BLaER1 (cell line): ENCODE data around the gene LRP3.
A peak's percentile ranks its signal among the peaks of the same experiment; 100 is the strongest.
"Not testable (repeated sequence)": the region's sequence is repeated elsewhere in the genome, so short reads cannot be mapped to it uniquely, and the experiment has no call there.

ENCODE experiments used
- H3K27ac ChIP-seq: shearing (Covaris generic); formaldehyde crosslinking; 2 replicates; pipeline ENCODE4 v1.8.1; 2022
- H3K27me3 ChIP-seq: shearing (Covaris generic); formaldehyde crosslinking; 2 replicates; pipeline ENCODE4 v1.8.1; 2022
- H3K36me3 ChIP-seq: shearing (Covaris generic); formaldehyde crosslinking; 2 replicates; pipeline ENCODE4 v1.8.1; 2022
- H3K4me1 ChIP-seq: shearing (Covaris generic); formaldehyde crosslinking; 2 replicates; pipeline ENCODE4 v1.8.1; 2022
- H3K4me2 ChIP-seq: shearing (Covaris generic); formaldehyde crosslinking; 2 replicates; pipeline ENCODE4 v1.8.1; 2022
- H3K4me3 ChIP-seq: shearing (Covaris generic); formaldehyde crosslinking; 2 replicates; pipeline ENCODE4 v1.8.1; 2022
- H3K9ac ChIP-seq: shearing (Covaris generic); formaldehyde crosslinking; 2 replicates; pipeline ENCODE4 v1.8.1; 2022
- H3K9me3 ChIP-seq: shearing (Covaris generic); formaldehyde crosslinking; 2 replicates; pipeline ENCODE4 v1.8.1; 2022
- H4K20me1 ChIP-seq: shearing (Covaris generic); formaldehyde crosslinking; 2 replicates; pipeline ENCODE4 v1.8.1; 2022
- Cebpa-rat ChIP-seq: shearing (Covaris generic); IDR thresholded peaks from 2 replicates; pipeline ENCODE4 v1.8.1; 2022

LRP3 gene, protein sequence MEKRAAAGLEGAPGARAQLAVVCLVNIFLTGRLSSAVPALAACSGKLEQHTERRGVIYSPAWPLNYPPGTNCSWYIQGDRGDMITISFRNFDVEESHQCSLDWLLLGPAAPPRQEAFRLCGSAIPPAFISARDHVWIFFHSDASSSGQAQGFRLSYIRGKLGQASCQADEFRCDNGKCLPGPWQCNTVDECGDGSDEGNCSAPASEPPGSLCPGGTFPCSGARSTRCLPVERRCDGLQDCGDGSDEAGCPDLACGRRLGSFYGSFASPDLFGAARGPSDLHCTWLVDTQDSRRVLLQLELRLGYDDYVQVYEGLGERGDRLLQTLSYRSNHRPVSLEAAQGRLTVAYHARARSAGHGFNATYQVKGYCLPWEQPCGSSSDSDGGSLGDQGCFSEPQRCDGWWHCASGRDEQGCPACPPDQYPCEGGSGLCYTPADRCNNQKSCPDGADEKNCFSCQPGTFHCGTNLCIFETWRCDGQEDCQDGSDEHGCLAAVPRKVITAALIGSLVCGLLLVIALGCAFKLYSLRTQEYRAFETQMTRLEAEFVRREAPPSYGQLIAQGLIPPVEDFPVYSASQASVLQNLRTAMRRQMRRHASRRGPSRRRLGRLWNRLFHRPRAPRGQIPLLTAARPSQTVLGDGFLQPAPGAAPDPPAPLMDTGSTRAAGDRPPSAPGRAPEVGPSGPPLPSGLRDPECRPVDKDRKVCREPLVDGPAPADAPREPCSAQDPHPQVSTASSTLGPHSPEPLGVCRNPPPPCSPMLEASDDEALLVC

DNA sequence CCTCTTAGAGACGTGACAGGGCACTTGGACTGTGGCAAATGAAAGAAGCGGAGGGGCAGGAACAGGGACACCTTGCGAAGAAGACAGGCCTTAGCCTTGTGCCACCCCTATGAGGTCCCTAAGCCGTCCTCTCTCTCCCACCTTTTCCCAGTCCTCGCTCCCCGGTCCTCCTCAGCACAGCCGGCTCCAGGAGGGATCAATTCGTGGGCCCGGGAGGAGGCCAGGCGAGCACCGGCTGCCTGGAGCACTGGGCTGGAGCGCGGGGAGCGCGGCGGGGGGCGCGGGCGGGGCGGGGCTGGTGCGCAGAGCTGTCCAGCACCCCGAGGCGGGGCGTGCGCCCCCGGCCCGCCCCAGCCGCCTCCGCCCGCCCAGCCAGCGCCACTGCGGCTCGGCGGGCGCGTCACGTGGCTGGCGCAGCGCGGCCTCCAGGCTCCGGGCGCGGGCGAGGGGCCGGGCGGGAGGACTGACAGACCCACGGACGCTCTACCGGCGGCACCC, at the start of gene LRP3:
TSS of gene LRP3 (plus strand) at position 466 of the 498 bp plus-strand sequence. CDS start 456 bp downstream, outside the sequence.
- no peaks in the 10 kb centered on the region for H3K9me3 ChIP-seq
- H3K27me3 ChIP-seq = no peaks in the 10 kb centered on the region
- H3K36me3 ChIP-seq = peaks cover 27% of the 10 kb centered on the region
- peaks cover 37% of the 10 kb centered on the region for H4K20me1 ChIP-seq
- peak within 1 kb of the TSS; percentile 82 for H3K27ac ChIP-seq
- H3K4me1 ChIP-seq = peaks cover 30% of the 10 kb centered on the region
- peak within 1 kb of the TSS; percentile 92 for H3K4me2 ChIP-seq
- peak within 1 kb of the TSS; percentile 93 for H3K9ac ChIP-seq
- peak within 1 kb of the TSS; percentile 83 for H3K4me3 ChIP-seq
- TF ChIP-seq Cebpa-rat = no peak

- Histone ChIP-seq H3K4me1 (peaks cover 41% of the 10 kb centered on the region), H3K9ac (no peak overlapping the region), H3K27ac (no peak overlapping the region), H4K20me1 (no peaks in the 10 kb centered on the region), H3K36me3 (no peaks in the 10 kb centered on the region), H3K4me3 (no peak overlapping the region), H3K27me3 (no peaks in the 10 kb centered on the region), H3K4me2 (peak overlapping the region; percentile 55), H3K9me3 (no peaks in the 10 kb centered on the region; the same call in 1 of the 2 replicates)
- TF ChIP-seq Cebpa-rat = no peak
Measured at GRCh38 chr19:33146209-33146608, 47.9 kb upstream of the LRP3 start.

- H3K27ac ChIP-seq = no peak overlapping the region
- H3K4me3 ChIP-seq = no peak overlapping the region
- H3K4me2 ChIP-seq = no peak overlapping the region
- no peak for TF ChIP-seq Cebpa-rat
- H3K27me3 ChIP-seq = no peaks in the 10 kb centered on the region
- no peaks in the 10 kb centered on the region for H4K20me1 ChIP-seq
- H3K9me3 ChIP-seq = no peaks in the 10 kb centered on the region; the same call in 1 of the 2 replicates
- no peaks in the 10 kb centered on the region for H3K36me3 ChIP-seq
- peaks cover 41% of the 10 kb centered on the region for H3K4me1 ChIP-seq
- H3K9ac ChIP-seq = no peak overlapping the region
Measured at GRCh38 chr19:33147538-33147937, 46.6 kb upstream of the LRP3 start.

DNA sequence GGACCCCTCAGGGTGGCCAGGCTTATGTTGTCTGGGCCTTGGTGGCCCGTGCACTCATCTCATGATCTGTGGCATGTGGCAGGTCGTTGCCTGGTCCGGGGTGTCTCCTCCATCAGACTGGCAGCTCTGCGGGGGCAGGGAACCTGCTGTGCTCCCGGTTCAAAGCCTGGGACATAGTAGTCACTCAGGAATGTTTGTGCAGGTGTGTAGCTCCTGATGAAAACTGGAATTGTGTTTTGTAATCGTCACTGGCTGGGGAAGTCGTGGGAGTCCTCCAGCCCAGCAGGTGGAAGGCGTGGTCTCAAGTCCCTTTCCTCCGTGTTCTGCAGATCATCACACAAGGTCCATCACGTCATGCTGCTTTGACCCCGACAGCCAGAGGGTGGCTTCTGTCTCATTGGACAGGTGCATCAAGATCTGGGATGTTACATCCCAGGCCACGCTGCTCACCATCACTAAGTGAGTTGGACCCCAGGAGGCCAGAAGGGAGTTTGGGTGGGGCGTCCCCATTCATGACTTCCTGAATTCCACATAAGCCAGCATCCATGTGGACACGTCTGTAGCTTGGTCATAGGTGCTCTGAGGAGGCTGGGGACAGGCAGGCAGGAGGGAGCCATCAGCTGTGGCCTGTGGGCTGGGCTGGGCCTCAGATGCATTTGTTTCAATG, 43.1 kb upstream of the LRP3 start:
- Histone ChIP-seq H4K20me1 (no peaks in the 10 kb centered on the region), H3K4me2 (no peak overlapping the region), H3K4me1 (peaks cover 27% of the 10 kb centered on the region), H3K27ac (no peak overlapping the region), H3K27me3 (no peaks in the 10 kb centered on the region), H3K9me3 (no peaks in the 10 kb centered on the region; the same call in 1 of the 2 replicates), H3K4me3 (no peak overlapping the region), H3K36me3 (no peaks in the 10 kb centered on the region), H3K9ac (no peak overlapping the region)
- no peak for TF ChIP-seq Cebpa-rat

DNA sequence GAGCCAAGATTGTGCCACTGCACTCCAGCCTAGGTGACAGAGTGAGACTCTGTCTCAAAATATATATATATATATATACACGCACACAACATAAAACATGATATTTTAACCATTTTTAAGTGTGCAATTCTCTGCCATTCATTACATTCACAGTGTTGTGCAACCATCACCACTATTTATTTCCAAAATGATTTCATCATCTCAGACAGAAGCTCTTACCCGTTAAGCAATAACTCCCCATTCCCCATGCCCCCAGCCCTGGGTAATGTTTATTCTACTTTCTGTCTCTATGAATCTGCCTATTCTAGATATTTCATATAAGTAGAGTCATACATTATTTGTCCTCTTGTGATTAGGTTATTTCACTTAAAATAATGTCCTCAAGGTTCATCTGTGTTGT, 42.0 kb upstream of the LRP3 start:
- Histone ChIP-seq H3K4me2 (no peak overlapping the region), H3K27me3 (no peaks in the 10 kb centered on the region), H3K9me3 (no peaks in the 10 kb centered on the region), H3K4me1 (peaks cover 15% of the 10 kb centered on the region), H4K20me1 (no peaks in the 10 kb centered on the region), H3K9ac (no peak overlapping the region), H3K4me3 (no peak overlapping the region), H3K27ac (no peak overlapping the region), H3K36me3 (no peaks in the 10 kb centered on the region)
- no peak for TF ChIP-seq Cebpa-rat

DNA sequence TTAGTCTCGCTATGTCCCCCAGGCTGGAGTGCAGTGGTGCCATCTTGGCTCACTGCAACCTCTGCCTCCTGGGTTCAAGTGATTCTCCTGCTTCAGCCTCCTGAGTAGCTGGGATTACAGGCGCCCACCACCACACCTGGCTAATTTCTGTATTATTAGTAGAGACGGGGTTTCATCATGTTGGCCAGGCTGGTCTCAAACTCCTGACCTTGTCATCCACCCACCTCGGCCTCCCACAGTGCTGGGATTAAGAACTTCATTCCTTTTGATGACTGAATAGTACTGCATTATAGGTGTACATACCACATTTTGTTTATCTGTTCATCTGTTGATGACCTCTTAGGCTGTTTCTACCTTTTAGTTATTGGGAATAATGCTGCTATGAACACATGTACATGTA, 41.5 kb upstream of the LRP3 start:
- not testable (repeated sequence) for H3K9me3 ChIP-seq, H3K27ac ChIP-seq, H4K20me1 ChIP-seq, H3K9ac ChIP-seq, H3K4me2 ChIP-seq, H3K4me3 ChIP-seq, H3K36me3 ChIP-seq, H3K27me3 ChIP-seq
- H3K4me1 ChIP-seq = peaks cover 11% of the 10 kb centered on the region

DNA sequence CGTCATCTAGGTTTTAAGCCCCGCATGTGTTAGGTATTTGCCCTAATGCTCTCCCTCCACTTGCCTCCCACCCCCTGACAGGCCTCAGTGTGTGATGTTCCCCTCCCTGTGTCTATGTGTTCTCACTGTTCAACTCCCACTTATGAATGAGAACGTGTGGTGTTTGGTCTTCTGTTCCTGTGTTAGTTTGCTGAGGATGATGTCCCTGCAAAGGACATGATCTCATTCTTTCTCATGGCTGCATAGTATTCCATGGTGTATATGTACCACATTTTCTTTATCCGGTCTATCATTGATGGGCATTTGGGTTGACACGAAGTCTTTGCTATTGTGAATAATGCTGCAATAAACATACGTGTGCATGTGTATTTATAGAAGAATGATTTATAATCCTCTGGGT, 39.8 kb upstream of the LRP3 start:
- H4K20me1 ChIP-seq, H3K9ac ChIP-seq, H3K4me2 ChIP-seq, H3K27me3 ChIP-seq, H3K4me3 ChIP-seq, H3K27ac ChIP-seq, H3K9me3 ChIP-seq, H3K36me3 ChIP-seq: not testable (repeated sequence)
- H3K4me1 ChIP-seq = peaks cover 22% of the 10 kb centered on the region

DNA sequence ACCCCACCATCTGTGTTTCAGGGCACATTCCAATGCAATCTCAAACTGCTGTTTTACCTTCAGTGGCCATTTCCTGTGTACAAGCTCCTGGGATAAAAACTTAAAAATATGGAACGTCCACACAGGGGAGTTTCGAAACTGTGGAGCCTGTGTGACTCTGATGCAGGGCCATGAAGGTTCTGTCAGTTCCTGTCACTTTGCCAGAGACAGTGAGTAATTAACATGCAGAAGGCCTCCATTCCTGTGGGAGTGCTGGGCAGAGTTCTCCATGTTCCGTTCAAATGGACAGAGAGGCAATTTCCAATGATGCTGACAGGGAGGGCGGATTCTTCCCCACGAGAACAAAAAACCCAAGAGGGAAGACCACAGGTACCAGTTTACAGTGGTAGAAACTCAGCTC, 37.8 kb upstream of the LRP3 start:
- Histone ChIP-seq H3K36me3 (no peaks in the 10 kb centered on the region), H3K4me2 (no peak overlapping the region), H3K4me3 (no peak overlapping the region), H3K4me1 (peaks cover 33% of the 10 kb centered on the region), H4K20me1 (no peaks in the 10 kb centered on the region), H3K27me3 (no peaks in the 10 kb centered on the region), H3K9ac (no peak overlapping the region), H3K9me3 (peaks cover 6% of the 10 kb centered on the region; the same call in 1 of the 2 replicates), H3K27ac (no peak overlapping the region)
- TF ChIP-seq Cebpa-rat = no peak

DNA sequence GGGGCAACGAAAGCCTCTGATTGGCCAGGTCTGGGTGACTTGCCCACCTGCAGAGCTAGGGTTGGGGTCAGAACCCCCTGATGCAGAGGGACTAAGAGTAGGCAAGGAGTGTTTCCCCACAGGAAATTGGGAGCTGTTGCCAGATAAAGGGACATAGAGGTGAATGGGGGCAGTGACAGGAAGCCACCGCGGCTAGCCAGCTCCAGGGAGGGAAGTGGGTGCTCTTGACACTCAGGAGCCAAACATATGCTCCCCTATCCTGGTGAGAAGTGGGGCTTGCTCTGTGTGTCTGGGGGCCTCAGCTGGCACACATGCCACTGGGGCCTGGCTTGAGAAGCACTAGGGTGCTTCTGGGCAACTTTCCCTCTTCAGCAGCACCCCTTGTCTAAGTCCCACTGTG, 36.2 kb upstream of the LRP3 start:
- peak overlapping the region; percentile 46 for H3K27ac ChIP-seq
- TF ChIP-seq Cebpa-rat = no peak
- peaks cover 46% of the 10 kb centered on the region for H3K4me1 ChIP-seq
- no peaks in the 10 kb centered on the region for H3K36me3 ChIP-seq
- H3K4me2 ChIP-seq = peak overlapping the region; percentile 52
- peaks cover 6% of the 10 kb centered on the region; the same call in 1 of the 2 replicates for H3K9me3 ChIP-seq
- no peak overlapping the region for H3K9ac ChIP-seq
- H3K27me3 ChIP-seq = no peaks in the 10 kb centered on the region
- H3K4me3 ChIP-seq = no peak overlapping the region
- H4K20me1 ChIP-seq = no peaks in the 10 kb centered on the region
